HG03097 (cell line): ENCODE data around the gene TNFRSF4.

ENCODE experiments used
- ATAC-seq: cut with Tn5 transposase; IDR thresholded peaks from one replicate; pipeline ENCODE4 v1.9.1; 2021; ENCODE audit not compliant: unreplicated experiment, low FRiP score

Gene TNFRSF4

DNA sequence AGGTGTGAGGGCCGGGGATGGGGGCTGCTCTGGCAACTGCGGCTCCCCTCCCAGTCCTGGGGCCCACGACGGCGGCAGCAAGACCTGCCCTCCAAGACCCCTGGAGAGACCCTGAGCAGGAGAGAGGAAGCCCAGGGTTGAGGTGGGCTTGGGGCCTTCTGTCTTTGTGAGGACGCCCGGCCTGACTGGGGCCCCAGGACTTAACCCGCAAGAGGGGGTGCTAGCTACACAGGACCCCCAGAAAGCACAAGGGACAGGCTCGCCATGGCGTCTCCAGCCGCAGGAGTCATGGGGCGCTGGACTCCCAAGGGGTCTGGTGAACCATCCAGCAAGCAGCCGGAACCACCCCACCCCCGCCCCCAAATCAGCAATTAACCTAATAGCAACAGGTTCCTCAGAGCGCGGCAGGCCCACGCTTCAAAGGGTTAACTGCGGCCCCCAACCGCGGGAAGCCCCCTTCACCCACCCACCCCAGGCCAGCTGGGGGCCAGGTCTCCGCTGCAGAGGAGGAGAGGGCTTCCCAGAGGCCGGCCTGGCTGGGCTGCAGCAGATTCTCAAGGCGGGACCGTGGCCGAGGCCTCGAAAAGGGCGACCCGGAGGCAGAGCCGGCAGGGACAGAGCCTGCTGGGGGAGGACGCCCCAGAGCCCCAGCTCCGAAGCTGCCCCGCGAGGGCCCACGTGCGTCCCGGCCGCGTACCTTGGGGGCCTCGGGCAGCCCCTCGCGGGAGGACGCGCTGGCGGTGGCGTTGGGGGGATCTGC is 32.0 kb upstream of the TNFRSF4 start:
- ATAC-seq = no peak

DNA sequence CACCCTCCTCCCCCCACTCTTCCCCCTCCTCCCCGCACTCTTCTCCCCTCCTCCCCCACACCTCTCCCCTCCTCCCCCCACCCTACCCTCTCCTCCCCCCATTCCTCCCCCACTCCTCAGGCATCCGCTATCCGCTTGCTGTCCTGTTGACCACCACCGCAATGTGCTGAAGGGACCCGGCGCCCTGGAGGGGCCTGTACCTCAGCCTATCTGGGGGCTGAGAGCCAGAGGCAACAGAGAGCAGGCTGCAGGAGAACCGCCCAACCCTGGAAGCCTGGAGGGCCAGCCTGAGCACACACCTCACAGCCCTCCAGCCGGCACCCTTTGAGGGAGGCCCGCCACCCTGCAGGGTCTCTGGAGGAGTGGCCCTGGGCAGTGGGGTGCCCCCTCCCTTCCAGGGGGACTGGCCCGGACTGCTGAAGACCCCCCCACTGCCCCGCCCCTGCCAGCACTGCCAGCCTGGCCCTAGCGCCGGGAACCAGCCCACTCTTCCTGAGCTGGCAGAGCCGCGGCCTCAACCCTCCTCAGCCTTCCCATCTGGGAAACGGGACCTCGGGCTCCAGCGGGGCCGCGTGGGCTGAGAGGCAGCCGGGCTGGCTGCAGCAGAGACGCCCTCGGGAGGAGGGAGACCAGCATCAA is 31.3 kb upstream of the TNFRSF4 start:
- ATAC-seq = no peak

DNA sequence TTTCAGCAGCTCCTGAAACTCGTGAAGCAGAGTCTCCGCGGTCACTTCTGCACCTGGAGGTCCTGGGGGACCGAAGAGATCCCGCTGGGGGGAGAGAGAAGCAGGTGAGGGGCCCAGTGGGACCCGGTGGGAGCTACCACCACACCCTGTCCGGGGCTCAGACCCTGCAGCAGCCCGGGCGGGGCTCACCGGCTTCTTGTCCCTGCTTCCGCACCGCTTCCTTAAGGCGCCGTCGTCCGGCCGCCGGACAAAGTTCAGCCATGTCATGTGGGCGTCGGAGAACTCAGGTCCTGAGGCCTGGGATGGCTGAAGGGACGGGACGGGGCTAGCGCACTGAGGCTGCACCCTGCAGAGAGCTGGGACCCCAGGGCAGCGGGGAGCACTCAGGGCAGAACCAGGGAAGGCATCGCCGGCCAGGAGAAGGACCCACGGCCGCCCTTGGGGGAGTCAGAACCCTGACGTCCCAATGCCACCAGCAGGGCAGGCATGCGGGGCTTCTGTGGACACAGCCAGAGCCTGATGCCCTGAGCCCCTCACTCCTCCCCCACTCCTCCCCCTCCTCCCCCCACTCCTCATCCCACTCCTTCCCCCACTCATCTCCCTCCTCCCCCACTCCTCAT is 30.3 kb upstream of the TNFRSF4 start:
- no peak for ATAC-seq

DNA sequence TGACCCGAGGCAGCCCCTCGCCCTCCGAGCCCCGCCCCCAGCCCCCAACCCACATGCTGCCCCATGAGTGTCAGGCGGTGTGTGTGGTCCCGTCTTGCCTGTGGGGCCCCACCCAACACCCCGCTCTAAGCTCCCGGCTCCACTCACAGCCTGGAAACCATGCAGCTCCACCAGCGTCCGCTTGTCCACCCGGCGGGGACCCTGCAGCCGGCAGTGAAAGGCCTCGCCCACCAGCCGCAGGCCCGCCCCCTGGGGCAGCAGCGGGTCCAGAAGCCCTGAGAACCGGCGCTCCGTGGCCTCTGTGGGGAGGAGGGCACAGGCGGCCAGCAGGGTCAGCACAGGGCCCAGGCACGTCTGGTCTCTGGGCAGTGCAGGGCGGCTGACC is 29.8 kb upstream of the TNFRSF4 start:
- no peak for ATAC-seq

- ATAC-seq = no peak
Observed at GRCh38 chr1:1243266-1243660, 29.3 kb upstream of the TNFRSF4 start.

DNA sequence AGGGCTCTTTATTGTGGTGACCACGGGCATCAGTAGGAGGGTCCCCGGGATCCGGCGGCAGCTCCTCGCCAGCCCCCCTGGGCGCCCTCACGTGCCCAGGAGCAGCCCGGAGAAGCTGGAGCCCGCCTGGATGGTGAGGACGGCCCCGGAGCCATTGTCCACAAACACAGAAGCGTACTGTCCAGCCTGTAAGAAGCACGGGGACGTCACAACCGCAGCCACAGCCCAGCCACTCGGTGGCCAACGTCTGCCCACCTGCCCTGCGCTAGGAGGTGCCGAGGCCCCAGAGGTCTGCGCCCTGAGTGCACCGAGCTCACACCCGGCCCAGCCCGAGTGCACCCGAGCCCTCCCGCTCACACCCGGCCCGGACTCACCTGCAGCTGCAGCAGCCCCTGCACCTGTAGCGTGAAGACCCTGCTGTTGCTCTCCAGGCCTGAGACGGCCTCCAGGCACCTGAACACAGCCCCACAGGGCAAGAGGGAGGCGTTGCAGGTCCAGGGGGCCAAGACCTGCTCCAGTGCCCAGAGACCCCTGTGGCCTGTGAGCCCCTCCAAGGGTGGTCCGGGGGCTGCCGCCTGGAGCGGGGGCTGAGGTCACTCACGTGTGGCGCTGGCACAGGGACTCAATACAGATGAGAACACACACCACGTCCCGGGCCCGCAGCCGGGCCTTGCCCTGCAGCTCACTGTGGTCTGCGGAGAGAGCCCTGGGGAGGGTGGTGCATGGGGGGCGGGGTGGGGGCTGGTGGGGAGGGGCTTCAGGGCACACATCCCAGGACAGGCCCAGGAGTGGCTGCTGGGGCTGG is 28.7 kb upstream of the TNFRSF4 start:
- no peak for ATAC-seq

DNA sequence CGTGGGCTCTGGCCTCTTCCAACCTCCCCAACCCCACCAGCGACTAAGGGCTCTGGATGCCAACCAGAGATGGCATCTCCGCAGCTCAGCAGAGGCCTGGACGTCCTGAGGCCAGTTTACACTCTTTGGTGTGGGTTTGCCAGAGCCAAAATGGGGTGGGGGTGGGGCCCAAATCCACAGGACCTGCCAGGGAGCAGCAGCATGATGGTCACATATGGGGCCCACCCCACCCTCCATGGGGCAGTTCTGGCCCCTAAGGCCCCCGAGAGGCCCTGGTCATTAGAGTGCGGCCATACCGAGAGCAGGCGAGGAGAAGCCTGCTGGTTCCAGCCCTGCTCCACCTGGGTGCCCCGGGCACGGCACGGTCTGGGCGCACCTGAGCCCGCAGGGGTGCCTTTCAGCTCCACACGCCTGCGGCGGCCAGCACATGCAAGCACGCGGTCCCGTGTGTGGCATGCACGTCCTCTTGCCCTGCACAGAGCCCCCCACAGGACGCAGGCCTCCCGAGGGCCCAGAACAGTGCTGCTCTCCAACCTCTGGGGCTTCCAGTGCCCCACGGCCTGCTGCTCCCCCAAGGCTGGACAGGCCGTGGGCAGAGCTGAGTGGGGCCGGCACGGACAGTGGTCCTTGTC is 27.8 kb upstream of the TNFRSF4 start:
- no peak for ATAC-seq

- ATAC-seq = no peak
Observed at GRCh38 chr1:1240822-1241587, 27.1 kb upstream of the TNFRSF4 start.

DNA sequence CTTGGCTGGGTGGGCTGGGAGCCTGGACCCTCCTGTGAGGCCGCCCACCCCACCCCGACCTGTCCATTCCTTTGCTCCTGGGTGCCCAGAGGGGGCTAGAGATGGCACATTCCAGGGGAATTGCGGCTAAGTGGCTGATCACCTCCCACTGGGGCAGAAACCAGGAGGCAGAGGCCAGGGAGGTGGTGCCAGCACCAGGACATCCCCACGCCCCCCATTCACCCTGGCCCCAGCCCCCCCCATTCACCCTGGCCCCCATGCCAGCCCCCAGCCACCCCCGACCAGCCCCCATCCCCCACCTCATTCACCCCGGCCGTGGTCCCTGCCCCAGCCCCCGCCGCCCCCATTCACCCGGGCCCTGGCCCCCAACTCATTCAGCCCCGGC is 26.4 kb upstream of the TNFRSF4 start:
- ATAC-seq = no peak

- no peak for ATAC-seq
Observed at GRCh38 chr1:1239614-1240347, 25.8 kb upstream of the TNFRSF4 start.

GRCh38 chr1:1239227-1239613 is 25.3 kb upstream of the TNFRSF4 start:
- no peak for ATAC-seq

DNA sequence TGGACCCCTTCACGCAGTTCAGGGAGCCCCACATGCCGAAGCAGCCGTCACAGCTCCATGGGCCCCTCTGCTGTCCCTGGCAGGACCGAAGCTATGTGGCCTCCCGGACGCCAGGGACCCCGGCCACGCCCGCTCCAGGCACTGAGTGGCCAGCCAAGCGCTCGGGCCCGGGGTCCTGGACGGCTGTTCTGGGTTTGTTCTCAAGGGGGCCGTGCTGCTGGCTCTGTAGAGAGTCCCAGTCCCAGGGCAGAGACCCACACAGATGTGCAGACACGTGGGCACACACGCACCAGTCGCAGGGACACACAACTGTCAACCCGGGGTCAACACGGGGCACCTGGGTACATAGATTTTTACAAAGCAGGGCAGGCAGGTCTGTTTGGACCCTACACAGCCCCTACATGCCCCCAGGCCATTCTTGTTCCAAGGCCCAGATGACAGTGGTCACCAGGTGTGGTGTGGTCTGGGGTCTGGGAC is 24.8 kb upstream of the TNFRSF4 start:
- no peak for ATAC-seq

- no peak for ATAC-seq
Observed at GRCh38 chr1:1237874-1238701, 24.1 kb upstream of the TNFRSF4 start.

- ATAC-seq = no peak
Observed at GRCh38 chr1:1236945-1237873, 23.3 kb upstream of the TNFRSF4 start.

- no peak for ATAC-seq
Observed at GRCh38 chr1:1236176-1236763, 22.3 kb upstream of the TNFRSF4 start.

GRCh38 chr1:1235016-1235744 is 21.2 kb upstream of the TNFRSF4 start:
- no peak for ATAC-seq
